MCF 10A (cell line): ENCODE data around the gene PLPP3. TPM values are rescaled to one million over a fixed set of nuclear protein-coding genes. Genes with fewer than 3 reads are reported as not detected.

Experiments
- BruUV-seq: library from RNA; stranded (reverse); fragments of 400-500 nt; replicated peaks from 2 replicates; lab custom pipeline; 2021; lab: Mats Ljungman, UMichigan
- CTCF ChIA-PET: fragments of 300-600 bp; sonication (Branson Sonifier 250); formaldehyde crosslinking; extraction: SDS; loops from one replicate; lab custom pipeline; 2021; ENCODE audit warnings: antibody characterized with exemption, inconsistent platforms; lab: Yijun Ruan, JAX
- POLR2A ChIA-PET: fragments of 300-600, 350-650 bp; sonication (Branson Sonifier 250); formaldehyde crosslinking; extraction: SDS; loops from one replicate; lab custom pipeline; 2020; ENCODE audit warnings: antibody characterized with exemption, inconsistent platforms; lab: Yijun Ruan, JAX
- DNase-seq: peaks from one replicate; pipeline ENCODE4 v3.0.0-alpha.2; 2018; ENCODE audit not compliant: unreplicated experiment
- H3K27ac Mint-ChIP-seq: one replicate; pipeline ENCODE4 v1.8.0; 2022; ENCODE audit warnings: mild to moderate bottlenecking, low read depth, mixed read lengths; ENCODE audit not compliant: unreplicated experiment
- H3K27me3 Mint-ChIP-seq: one replicate; pipeline ENCODE4 v1.8.0; 2022; ENCODE audit warnings: mixed read lengths; ENCODE audit not compliant: insufficient read depth, unreplicated experiment
- H3K36me3 Mint-ChIP-seq: one replicate; pipeline ENCODE4 v1.8.0; 2022; ENCODE audit warnings: mild to moderate bottlenecking, moderate library complexity, mixed read lengths; ENCODE audit not compliant: insufficient read depth, unreplicated experiment
- H3K4me1 Mint-ChIP-seq: one replicate; pipeline ENCODE4 v1.8.0; 2022; ENCODE audit warnings: mixed read lengths; ENCODE audit not compliant: insufficient read depth, unreplicated experiment
- H3K4me3 Mint-ChIP-seq: one replicate; pipeline ENCODE4 v1.8.0; 2022; ENCODE audit warnings: mild to moderate bottlenecking, moderate library complexity, mixed read lengths; ENCODE audit not compliant: unreplicated experiment
- H3K9me3 Mint-ChIP-seq: one replicate; pipeline ENCODE4 v1.8.0; 2022; ENCODE audit warnings: mixed read lengths; ENCODE audit not compliant: unreplicated experiment
- intact Hi-C: fragments of 100-400 bp; cut with micrococcal nuclease; formaldehyde crosslinking; loops from 2 replicates; pipeline ENCODE4 v1.14.1; 2022
- total RNA-seq: library from RNA; stranded (reverse); gene quantifications from 2 replicates; pipeline ENCODE4 v1.2.3, GENCODE V29; 2022
- TF ChIP-seq, protein P1 (sequence below): fragments of 200-600 bp; IDR thresholded peaks from one replicate; pipeline ENCODE4 v1.8.0; 2022; ENCODE audit warnings: antibody characterized with exemption, mild to moderate bottlenecking; ENCODE audit not compliant: unreplicated experiment

PLPP3 gene
- total RNA-seq, 1 experiment from 2014 or later: 0.84 TPM

DNA sequence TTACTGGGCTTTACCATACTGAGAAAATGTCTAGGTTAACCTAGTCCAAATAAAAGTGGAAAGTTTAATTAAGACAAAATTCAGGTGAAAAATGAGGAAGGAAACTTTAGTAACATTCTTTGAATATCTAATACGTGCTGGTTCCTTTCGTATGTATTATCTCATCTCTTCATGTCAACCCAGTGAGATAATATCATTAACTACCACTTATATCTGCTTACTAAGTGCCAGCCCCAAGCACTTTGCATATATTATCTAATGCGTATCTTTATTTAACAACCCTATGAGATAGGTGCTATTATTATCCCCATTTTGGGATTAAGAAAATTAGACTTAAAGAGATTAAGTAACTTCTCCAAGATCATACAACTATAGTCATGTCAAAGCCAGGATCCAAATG, 12.5 kb upstream of the PLPP3 start:
- Mint-ChIP-seq H3K36me3 (no peaks in the 10 kb centered on the region), H3K4me3 (no peak overlapping the region), H3K4me1 (no peaks in the 10 kb centered on the region), H3K27me3 (no peaks in the 10 kb centered on the region), H3K9me3 (no peaks in the 10 kb centered on the region), H3K27ac (no peak overlapping the region)
- intact Hi-C loops: no loop called here
- DNase-seq: no peak
- no TSS peak for BruUV-seq
- TF ChIP-seq, protein P1, sequence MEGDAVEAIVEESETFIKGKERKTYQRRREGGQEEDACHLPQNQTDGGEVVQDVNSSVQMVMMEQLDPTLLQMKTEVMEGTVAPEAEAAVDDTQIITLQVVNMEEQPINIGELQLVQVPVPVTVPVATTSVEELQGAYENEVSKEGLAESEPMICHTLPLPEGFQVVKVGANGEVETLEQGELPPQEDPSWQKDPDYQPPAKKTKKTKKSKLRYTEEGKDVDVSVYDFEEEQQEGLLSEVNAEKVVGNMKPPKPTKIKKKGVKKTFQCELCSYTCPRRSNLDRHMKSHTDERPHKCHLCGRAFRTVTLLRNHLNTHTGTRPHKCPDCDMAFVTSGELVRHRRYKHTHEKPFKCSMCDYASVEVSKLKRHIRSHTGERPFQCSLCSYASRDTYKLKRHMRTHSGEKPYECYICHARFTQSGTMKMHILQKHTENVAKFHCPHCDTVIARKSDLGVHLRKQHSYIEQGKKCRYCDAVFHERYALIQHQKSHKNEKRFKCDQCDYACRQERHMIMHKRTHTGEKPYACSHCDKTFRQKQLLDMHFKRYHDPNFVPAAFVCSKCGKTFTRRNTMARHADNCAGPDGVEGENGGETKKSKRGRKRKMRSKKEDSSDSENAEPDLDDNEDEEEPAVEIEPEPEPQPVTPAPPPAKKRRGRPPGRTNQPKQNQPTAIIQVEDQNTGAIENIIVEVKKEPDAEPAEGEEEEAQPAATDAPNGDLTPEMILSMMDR: no peak
- ChIA-PET CTCF (interaction anchor here (0.6 kb wide), 1 partner anchor 1347 kb away, joined by 3 read pairs; no protein-coding TSS in a partner anchor), POLR2A (no interaction called here)

DNA sequence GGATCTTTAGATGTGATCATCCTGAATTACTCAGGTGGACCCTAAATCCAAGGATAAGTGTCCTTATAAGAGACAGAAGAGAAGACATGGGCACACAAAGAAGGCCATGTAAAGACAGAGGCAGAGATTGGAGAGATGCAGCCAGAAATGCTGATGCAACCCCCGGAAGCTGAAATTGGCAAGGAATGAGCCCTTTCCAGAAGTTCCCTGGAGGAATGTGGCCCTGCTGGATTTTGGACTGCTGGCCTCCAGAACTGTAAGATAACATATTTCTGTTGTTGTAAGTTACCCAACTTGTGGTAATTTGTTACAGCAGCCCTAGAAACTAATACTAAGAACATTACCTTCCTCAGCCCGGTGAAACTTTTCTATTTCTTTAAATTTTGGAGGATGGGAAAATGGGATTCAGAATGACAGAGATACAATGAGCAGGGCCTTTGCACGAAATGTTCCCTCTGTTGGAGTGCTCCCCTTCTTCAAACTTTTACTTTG, 11.2 kb upstream of the PLPP3 start:
- H3K36me3 Mint-ChIP-seq: no peaks in the 10 kb centered on the region
- H3K4me1 Mint-ChIP-seq: no peaks in the 10 kb centered on the region
- ChIA-PET CTCF (interaction anchor here (0.7 kb wide), 1 partner anchor 696 kb away, joined by 3 read pairs; no protein-coding TSS in a partner anchor), POLR2A (no interaction called here)
- H3K4me3 Mint-ChIP-seq: no peak overlapping the region
- DNase-seq: no peak
- H3K27me3 Mint-ChIP-seq: no peaks in the 10 kb centered on the region
- no peaks in the 10 kb centered on the region for H3K9me3 Mint-ChIP-seq
- intact Hi-C loops: no loop called here
- no peak overlapping the region for H3K27ac Mint-ChIP-seq
- BruUV-seq: no TSS peak
- TF ChIP-seq, protein P1: no peak

DNA sequence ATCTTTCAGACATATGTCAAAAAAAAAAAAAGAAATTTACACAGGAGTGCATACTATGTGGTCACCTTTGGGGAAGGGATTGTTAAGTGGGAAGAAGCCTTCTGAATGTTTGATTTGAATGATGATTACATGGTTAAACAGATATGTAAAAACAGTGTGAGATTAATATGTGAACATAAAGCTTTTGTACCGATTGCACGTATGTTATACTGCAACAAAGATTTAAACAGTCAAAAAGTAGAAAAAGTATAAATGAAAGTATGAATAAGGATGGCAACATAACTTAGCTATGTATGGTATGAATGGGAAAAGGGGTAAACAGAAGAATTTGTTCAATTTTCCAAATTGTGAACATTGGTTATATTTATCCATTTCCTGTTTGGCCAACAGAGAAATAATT, 10.0 kb upstream of the PLPP3 start:
- no TSS peak for BruUV-seq
- DNase-seq: no peak
- Mint-ChIP-seq H3K27me3 (no peaks in the 10 kb centered on the region), H3K9me3 (no peaks in the 10 kb centered on the region), H3K36me3 (no peaks in the 10 kb centered on the region), H3K4me3 (no peak overlapping the region), H3K27ac (no peak overlapping the region), H3K4me1 (no peaks in the 10 kb centered on the region)
- ChIA-PET CTCF (interaction anchor here (0.6 to 1.2 kb wide), 10 partner anchors 9 to 1305 kb away, joined by 3 to 6 read pairs (median 4); no protein-coding TSS in a partner anchor), POLR2A (interaction anchor here (0.9 kb wide), 1 partner anchor 18 kb away, joined by 3 read pairs; no protein-coding TSS in a partner anchor)
- intact Hi-C loops: loop anchor here (5.0 kb wide), 1 partner anchor 1082 kb away; no protein-coding TSS in a partner anchor
- TF ChIP-seq, protein P1: no peak

DNA sequence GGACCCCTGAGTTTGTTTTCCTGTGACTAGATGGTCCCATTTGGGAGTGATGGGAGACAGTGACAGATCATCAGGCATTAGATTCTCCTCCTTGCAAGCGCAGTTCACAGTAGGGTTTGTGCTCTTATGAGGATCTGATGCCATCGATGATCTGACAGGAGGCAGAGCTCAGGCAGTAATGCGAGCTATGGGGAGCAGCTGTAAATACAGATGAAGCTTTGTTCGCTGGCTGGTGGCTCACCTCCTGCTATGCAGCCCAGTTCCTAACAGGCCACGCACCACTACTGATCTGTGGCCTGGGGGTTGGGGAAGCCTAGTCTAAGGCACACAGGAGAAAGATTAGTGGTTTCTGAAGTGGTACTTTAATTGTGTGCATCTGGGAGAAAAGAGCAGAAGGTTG, 7.1 kb upstream of the PLPP3 start:
- BruUV-seq: no TSS peak
- Mint-ChIP-seq H3K36me3 (no peaks in the 10 kb centered on the region), H3K4me3 (no peak overlapping the region), H3K27me3 (no peaks in the 10 kb centered on the region), H3K4me1 (no peaks in the 10 kb centered on the region), H3K9me3 (no peaks in the 10 kb centered on the region), H3K27ac (no peak overlapping the region)
- CTCF ChIA-PET: interaction anchor here (0.8 to 4.6 kb wide), 10 partner anchors 10 to 1438 kb away, joined by 3 to 129 read pairs (median 6); no protein-coding TSS in a partner anchor
- no peak for DNase-seq
- POLR2A ChIA-PET: interaction anchor here (0.6 kb wide), 1 partner anchor 1084 kb away, joined by 3 read pairs; no protein-coding TSS in a partner anchor
- TF ChIP-seq, protein P1: no peak
- intact Hi-C loops: loop anchor here (5.0 kb wide), 1 partner anchor 1079 kb away; no protein-coding TSS in a partner anchor
